WTC11 (cell line): ENCODE measurements around the gene CYP2R1. TPM values are rescaled to one million over a fixed set of nuclear protein-coding genes. Genes with fewer than 3 reads are reported as not detected.

Experiments used
- ATAC-seq: fragments of 200-7000 bp; cut with Tn5 transposase; 2 replicates; pipeline ENCODE4 v1.10.0; 2021; ENCODE audit warnings: mild to moderate bottlenecking, moderate library complexity
- CTCF ChIA-PET: fragments of 300-600 bp; sonication (Branson Sonifier 250); formaldehyde crosslinking; loops from one replicate; lab custom pipeline; 2021; ENCODE audit warnings: antibody characterized with exemption; lab: Charles Lee
- POLR2A ChIA-PET: fragments of 350-600 bp; sonication (Branson Sonifier 250); formaldehyde crosslinking; loops from one replicate; lab custom pipeline; 2021; ENCODE audit warnings: antibody characterized with exemption; lab: Charles Lee
- DNase-seq: peaks from one replicate; pipeline ENCODE4 v3.0.0; 2021; ENCODE audit warnings: low spot score
- H3K27ac Mint-ChIP-seq: 2 replicates; pipeline ENCODE4 v1.8.0; 2021; ENCODE audit warnings: mixed read lengths
- H3K27me3 Mint-ChIP-seq: 2 replicates; pipeline ENCODE4 v1.8.0; 2021; ENCODE audit warnings: low read depth, mild to moderate bottlenecking, moderate library complexity, mixed read lengths
- H3K36me3 Mint-ChIP-seq: 2 replicates; pipeline ENCODE4 v1.8.0; 2021; ENCODE audit warnings: mixed read lengths
- H3K4me1 Mint-ChIP-seq: 2 replicates; pipeline ENCODE4 v1.8.0; 2022; ENCODE audit warnings: mixed read lengths
- H3K4me3 Mint-ChIP-seq: 2 replicates; pipeline ENCODE4 v1.8.0; 2021; ENCODE audit warnings: mild to moderate bottlenecking, moderate library complexity, mixed read lengths
- H3K9me3 Mint-ChIP-seq: 2 replicates; pipeline ENCODE4 v1.8.0; 2021; ENCODE audit warnings: mixed read lengths
- ATF1 ChIP-seq: sonication (generic); formaldehyde crosslinking; IDR thresholded peaks from 2 replicates; pipeline ENCODE4 v1.8.1; 2023; ENCODE audit warnings: mild to moderate bottlenecking, moderate library complexity, missing genetic modification reagents
- CREB1 ChIP-seq: sonication (generic); formaldehyde crosslinking; IDR thresholded peaks from 2 replicates; pipeline ENCODE4 v1.8.0; 2023; ENCODE audit warnings: mild to moderate bottlenecking, missing genetic modification reagents
- ELF4 ChIP-seq: sonication (generic); formaldehyde crosslinking; IDR thresholded peaks from 2 replicates; pipeline ENCODE4 v1.8.1; 2022; ENCODE audit warnings: low read depth, mild to moderate bottlenecking, moderate library complexity, missing genetic modification reagents
- FOXJ3 ChIP-seq: sonication (generic); formaldehyde crosslinking; IDR thresholded peaks from 2 replicates; pipeline ENCODE4 v1.9.0; 2021; ENCODE audit warnings: missing genetic modification reagents, mild to moderate bottlenecking, borderline replicate concordance
- HMGA2 ChIP-seq: fragments of 250-450 bp; sonication (Bioruptor Pico); IDR thresholded peaks from 2 replicates; pipeline ENCODE4 v1.4.0; 2021; ENCODE audit warnings: mild to moderate bottlenecking, moderate library complexity
- JAZF1 ChIP-seq: fragments of 250-450 bp; sonication (Bioruptor Pico); IDR thresholded peaks from 2 replicates; pipeline ENCODE4 v1.9.0; 2021; ENCODE audit warnings: moderate library complexity, mild to moderate bottlenecking, inconsistent platforms
- RELA ChIP-seq: sonication (generic); formaldehyde crosslinking; IDR thresholded peaks from 2 replicates; pipeline ENCODE4 v1.8.1; 2022; ENCODE audit warnings: missing genetic modification reagents, mild to moderate bottlenecking, borderline replicate concordance
- RORB ChIP-seq: fragments of 250-450 bp; sonication (Bioruptor Pico); IDR thresholded peaks from 2 replicates; pipeline ENCODE4 v1.9.0; 2021; ENCODE audit warnings: mild to moderate bottlenecking
- SMAD3 ChIP-seq: sonication (generic); formaldehyde crosslinking; IDR thresholded peaks from 2 replicates; pipeline ENCODE4 v1.8.0; 2022; ENCODE audit warnings: missing genetic modification reagents, mild to moderate bottlenecking, borderline replicate concordance
- TEAD1 ChIP-seq: sonication (generic); formaldehyde crosslinking; IDR thresholded peaks from 2 replicates; pipeline ENCODE4 v1.8.0; 2022; ENCODE audit warnings: mild to moderate bottlenecking, missing genetic modification reagents
- ZNF138 ChIP-seq: sonication (generic); formaldehyde crosslinking; conservative IDR thresholded peaks from 2 replicates; pipeline ENCODE4 v1.8.1; 2022; ENCODE audit warnings: mild to moderate bottlenecking, moderate library complexity, missing genetic modification reagents
- ZNF263 ChIP-seq: sonication (generic); formaldehyde crosslinking; IDR thresholded peaks from 2 replicates; pipeline ENCODE4 v1.8.1; 2022; ENCODE audit warnings: low read depth, mild to moderate bottlenecking, moderate library complexity, missing genetic modification reagents
- ZNF317 ChIP-seq: sonication (generic); formaldehyde crosslinking; IDR thresholded peaks from 2 replicates; pipeline ENCODE4 v1.8.1; 2023; ENCODE audit warnings: low read depth, mild to moderate bottlenecking, moderate library complexity, missing genetic modification reagents, borderline replicate concordance
- total RNA-seq: library from RNA; stranded (reverse); gene quantifications from 3 replicates; pipeline ENCODE4 v1.2.3, GENCODE V29; 2021
- TF ChIP-seq, protein P1 (sequence below): sonication (generic); formaldehyde crosslinking; IDR thresholded peaks from 2 replicates; pipeline ENCODE4 v1.8.0; 2023; ENCODE audit warnings: mild to moderate bottlenecking, missing genetic modification reagents
- TF ChIP-seq, protein P2 (sequence below): sonication (generic); formaldehyde crosslinking; conservative IDR thresholded peaks from 2 replicates; pipeline ENCODE4 v1.8.1; 2022; ENCODE audit warnings: mild to moderate bottlenecking, missing genetic modification reagents
- TF ChIP-seq, protein P3 (sequence below): fragments of 250-450 bp; sonication (Bioruptor Pico); conservative IDR thresholded peaks from 2 replicates; pipeline ENCODE4 v1.9.0; 2021; ENCODE audit warnings: mild to moderate bottlenecking
- TF ChIP-seq, protein P4 (sequence below): sonication (generic); formaldehyde crosslinking; IDR thresholded peaks from 2 replicates; pipeline ENCODE4 v1.8.0; 2023; ENCODE audit warnings: missing genetic modification reagents, mild to moderate bottlenecking, borderline replicate concordance

CYP2R1 gene
- total RNA-seq, 1 experiment from 2014 or later, result 14.9 TPM

DNA sequence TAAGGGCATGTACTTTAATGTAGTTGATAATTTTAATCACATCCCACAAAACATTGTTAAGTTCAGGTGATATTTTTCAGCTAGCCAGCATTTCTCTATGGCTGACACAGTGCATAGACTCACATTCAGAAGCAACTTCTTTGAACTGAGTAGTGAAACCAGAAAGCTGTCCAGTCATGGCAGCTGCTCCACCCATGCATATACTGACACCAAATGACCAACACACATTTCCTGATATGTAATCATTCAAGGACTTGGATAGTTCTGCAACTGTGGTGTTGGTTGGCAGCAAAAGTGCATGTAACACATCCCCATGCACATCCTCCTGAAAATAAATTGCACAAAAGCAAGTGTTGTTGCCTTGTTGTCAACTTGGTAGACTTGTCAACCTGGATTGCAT is 40.4 kb upstream of the CYP2R1 start:
- Mint-ChIP-seq H3K4me1 (no peaks in the 10 kb centered on the region), H3K27ac (no peak overlapping the region), H3K27me3 (no peaks in the 10 kb centered on the region; the same call in 1 of the 2 replicates), H3K9me3 (peaks cover 47% of the 10 kb centered on the region), H3K4me3 (no peak overlapping the region), H3K36me3 (peaks cover 7% of the 10 kb centered on the region)
- CTCF ChIA-PET, result no interaction called here
- DNase-seq, result no peak
- POLR2A ChIA-PET, result no interaction called here
- TF ChIP-seq ZNF317 (CRISPR knock-in tag) (no peak), RELA (CRISPR knock-in tag) (no peak), TEAD1 (CRISPR knock-in tag) (no peak), SMAD3 (no peak), JAZF1 (CRISPR knock-in tag) (no peak)
- TF ChIP-seq, protein P1, sequence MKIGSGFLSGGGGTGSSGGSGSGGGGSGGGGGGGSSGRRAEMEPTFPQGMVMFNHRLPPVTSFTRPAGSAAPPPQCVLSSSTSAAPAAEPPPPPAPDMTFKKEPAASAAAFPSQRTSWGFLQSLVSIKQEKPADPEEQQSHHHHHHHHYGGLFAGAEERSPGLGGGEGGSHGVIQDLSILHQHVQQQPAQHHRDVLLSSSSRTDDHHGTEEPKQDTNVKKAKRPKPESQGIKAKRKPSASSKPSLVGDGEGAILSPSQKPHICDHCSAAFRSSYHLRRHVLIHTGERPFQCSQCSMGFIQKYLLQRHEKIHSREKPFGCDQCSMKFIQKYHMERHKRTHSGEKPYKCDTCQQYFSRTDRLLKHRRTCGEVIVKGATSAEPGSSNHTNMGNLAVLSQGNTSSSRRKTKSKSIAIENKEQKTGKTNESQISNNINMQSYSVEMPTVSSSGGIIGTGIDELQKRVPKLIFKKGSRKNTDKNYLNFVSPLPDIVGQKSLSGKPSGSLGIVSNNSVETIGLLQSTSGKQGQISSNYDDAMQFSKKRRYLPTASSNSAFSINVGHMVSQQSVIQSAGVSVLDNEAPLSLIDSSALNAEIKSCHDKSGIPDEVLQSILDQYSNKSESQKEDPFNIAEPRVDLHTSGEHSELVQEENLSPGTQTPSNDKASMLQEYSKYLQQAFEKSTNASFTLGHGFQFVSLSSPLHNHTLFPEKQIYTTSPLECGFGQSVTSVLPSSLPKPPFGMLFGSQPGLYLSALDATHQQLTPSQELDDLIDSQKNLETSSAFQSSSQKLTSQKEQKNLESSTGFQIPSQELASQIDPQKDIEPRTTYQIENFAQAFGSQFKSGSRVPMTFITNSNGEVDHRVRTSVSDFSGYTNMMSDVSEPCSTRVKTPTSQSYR (CRISPR knock-in tag), result no peak
- TF ChIP-seq, all 79 proteins: peak for 0
- no peak for ATAC-seq

DNA sequence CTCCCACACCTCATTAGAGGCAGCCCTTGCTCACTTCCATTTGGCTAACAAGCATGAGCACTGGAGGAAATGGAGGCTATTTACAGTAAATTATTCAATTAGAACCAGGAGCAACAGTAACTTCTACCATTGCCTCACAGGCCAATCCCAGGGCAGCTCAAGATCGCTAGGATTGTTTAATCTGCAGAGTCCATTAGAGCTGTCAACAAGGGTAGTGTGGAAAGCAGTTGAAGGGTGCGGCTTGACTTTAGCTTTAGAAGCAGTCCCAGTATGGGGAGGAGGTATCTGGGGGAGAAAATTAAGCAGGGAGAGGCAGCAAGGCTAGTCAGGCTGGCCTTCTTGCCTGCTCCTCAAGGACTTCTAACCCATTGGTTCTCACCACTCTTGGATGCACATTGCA is 38.3 kb upstream of the CYP2R1 start:
- POLR2A ChIA-PET, result no interaction called here
- ATAC-seq (no peak), DNase-seq (no peak)
- CTCF ChIA-PET, result interaction anchor here (0.7 to 1.4 kb wide), 3 partner anchors 22 to 24 kb away, joined by 3 read pairs; no protein-coding TSS in a partner anchor
- H3K36me3 Mint-ChIP-seq, result peaks cover 5% of the 10 kb centered on the region
- H3K4me1 Mint-ChIP-seq, result no peaks in the 10 kb centered on the region
- H3K27me3 Mint-ChIP-seq, result no peaks in the 10 kb centered on the region; the same call in 1 of the 2 replicates
- no peak overlapping the region for H3K27ac Mint-ChIP-seq
- H3K4me3 Mint-ChIP-seq, result no peak overlapping the region
- TF ChIP-seq TEAD1 (CRISPR knock-in tag) (no peak), ZNF263 (CRISPR knock-in tag) (no peak)
- peaks cover 40% of the 10 kb centered on the region for H3K9me3 Mint-ChIP-seq

DNA sequence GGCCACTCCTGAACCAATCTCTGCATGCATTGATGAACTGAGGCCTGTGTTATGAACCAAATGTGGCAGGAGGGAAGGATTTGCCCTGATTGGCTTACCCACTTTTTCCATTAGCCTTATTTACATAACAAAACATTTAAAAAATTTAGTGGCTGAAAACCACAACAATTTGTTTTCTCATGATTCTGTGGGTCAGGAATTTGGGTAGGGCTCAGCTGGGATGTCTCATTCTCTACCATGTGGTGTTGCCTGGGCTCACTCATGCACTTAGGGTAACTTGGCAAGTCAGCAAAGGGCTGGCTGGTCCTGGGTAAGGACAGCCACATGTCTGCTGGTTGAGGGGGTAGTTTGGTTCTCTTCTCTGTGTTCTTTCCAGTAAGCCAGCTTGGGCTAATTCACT is 35.1 kb upstream of the CYP2R1 start:
- CTCF ChIA-PET, result interaction anchor here (0.5 kb wide), 1 partner anchor 21 kb away, joined by 3 read pairs; no protein-coding TSS in a partner anchor
- ATAC-seq, result no peak
- POLR2A ChIA-PET, result no interaction called here

More for the DNA sequence above, 35.1 kb upstream of the CYP2R1 start:
- H3K27ac Mint-ChIP-seq, result no peak overlapping the region
- no peak for DNase-seq
- H3K27me3 Mint-ChIP-seq, result no peaks in the 10 kb centered on the region; the same call in 1 of the 2 replicates
- TF ChIP-seq CREB1 (CRISPR knock-in tag) (no peak), RORB (no peak), HMGA2 (CRISPR knock-in tag) (no peak), ZNF263 (CRISPR knock-in tag) (no peak), ATF1 (CRISPR knock-in tag) (no peak), ELF4 (no peak), ZNF138 (CRISPR knock-in tag) (no peak), RELA (CRISPR knock-in tag) (no peak), FOXJ3 (CRISPR knock-in tag) (no peak)
- TF ChIP-seq, protein P2, sequence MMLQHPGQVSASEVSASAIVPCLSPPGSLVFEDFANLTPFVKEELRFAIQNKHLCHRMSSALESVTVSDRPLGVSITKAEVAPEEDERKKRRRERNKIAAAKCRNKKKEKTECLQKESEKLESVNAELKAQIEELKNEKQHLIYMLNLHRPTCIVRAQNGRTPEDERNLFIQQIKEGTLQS (CRISPR knock-in tag), result no peak
- TF ChIP-seq, protein P3, sequence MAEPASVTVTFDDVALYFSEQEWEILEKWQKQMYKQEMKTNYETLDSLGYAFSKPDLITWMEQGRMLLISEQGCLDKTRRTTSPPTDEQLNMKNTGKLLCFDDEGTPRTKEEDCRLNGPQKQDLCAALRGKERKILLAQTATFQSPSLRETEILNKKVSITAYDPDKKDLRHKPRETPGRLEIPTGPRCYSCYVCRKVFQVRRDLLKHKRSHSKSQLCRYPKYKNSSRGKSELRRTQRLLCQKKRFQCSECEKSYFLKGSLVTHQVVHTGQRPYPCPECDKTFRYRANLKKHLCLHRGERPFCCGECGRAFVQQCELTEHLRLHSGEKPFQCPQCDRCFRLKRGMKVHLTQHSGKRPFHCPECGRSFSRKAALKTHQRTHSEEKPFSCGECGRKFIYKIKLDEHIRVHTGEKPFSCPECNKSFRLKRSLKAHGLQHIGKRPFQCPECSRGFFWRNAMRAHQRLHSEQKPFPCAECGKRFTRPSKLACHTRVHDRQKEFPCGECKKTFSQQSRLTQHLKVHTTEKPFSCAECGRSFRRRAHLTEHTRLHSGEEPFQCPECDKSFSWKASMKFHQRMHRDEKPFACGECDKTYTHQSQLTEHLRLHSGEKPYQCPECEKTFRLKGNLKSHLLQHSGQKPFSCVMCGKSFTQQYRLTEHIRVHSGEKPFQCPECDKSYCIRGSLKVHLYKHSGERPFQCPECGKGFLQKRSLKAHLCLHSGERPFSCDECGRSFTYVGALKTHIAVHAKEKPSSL (CRISPR knock-in tag), result no peak
- TF ChIP-seq, protein P4, sequence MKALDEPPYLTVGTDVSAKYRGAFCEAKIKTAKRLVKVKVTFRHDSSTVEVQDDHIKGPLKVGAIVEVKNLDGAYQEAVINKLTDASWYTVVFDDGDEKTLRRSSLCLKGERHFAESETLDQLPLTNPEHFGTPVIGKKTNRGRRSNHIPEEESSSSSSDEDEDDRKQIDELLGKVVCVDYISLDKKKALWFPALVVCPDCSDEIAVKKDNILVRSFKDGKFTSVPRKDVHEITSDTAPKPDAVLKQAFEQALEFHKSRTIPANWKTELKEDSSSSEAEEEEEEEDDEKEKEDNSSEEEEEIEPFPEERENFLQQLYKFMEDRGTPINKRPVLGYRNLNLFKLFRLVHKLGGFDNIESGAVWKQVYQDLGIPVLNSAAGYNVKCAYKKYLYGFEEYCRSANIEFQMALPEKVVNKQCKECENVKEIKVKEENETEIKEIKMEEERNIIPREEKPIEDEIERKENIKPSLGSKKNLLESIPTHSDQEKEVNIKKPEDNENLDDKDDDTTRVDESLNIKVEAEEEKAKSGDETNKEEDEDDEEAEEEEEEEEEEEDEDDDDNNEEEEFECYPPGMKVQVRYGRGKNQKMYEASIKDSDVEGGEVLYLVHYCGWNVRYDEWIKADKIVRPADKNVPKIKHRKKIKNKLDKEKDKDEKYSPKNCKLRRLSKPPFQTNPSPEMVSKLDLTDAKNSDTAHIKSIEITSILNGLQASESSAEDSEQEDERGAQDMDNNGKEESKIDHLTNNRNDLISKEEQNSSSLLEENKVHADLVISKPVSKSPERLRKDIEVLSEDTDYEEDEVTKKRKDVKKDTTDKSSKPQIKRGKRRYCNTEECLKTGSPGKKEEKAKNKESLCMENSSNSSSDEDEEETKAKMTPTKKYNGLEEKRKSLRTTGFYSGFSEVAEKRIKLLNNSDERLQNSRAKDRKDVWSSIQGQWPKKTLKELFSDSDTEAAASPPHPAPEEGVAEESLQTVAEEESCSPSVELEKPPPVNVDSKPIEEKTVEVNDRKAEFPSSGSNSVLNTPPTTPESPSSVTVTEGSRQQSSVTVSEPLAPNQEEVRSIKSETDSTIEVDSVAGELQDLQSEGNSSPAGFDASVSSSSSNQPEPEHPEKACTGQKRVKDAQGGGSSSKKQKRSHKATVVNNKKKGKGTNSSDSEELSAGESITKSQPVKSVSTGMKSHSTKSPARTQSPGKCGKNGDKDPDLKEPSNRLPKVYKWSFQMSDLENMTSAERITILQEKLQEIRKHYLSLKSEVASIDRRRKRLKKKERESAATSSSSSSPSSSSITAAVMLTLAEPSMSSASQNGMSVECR (CRISPR knock-in tag), result no peak
- H3K4me1 Mint-ChIP-seq, result no peaks in the 10 kb centered on the region
- H3K36me3 Mint-ChIP-seq, result peaks cover 2% of the 10 kb centered on the region; the same call in 1 of the 2 replicates
- H3K9me3 Mint-ChIP-seq, result peaks cover 20% of the 10 kb centered on the region
- H3K4me3 Mint-ChIP-seq, result no peak overlapping the region
